ENCODE data around the gene SNPH.

GRCh38 chr20:1334761-1335160, 68.7 kb downstream of the SNPH start:
- TF ChIP-seq CTCF (IDR thresholded peaks at IDR 0.05) = no peak
- no peak for TF ChIP-seq ZFX (IDR thresholded peaks at IDR 0.05; ENCODE audit: borderline replicate concordance)
